AG08395 (cell line): ENCODE measurements around the gene TPM1.
"Not testable (repeated sequence)": the region's sequence is repeated elsewhere in the genome, so short reads cannot be mapped to it uniquely, and the experiment has no call there.

Experiments
- DNase-seq: peaks from one replicate; pipeline ENCODE4 v3.0.0; 2012; ENCODE audit warnings: mixed read lengths, low spot score

TPM1 gene

DNA sequence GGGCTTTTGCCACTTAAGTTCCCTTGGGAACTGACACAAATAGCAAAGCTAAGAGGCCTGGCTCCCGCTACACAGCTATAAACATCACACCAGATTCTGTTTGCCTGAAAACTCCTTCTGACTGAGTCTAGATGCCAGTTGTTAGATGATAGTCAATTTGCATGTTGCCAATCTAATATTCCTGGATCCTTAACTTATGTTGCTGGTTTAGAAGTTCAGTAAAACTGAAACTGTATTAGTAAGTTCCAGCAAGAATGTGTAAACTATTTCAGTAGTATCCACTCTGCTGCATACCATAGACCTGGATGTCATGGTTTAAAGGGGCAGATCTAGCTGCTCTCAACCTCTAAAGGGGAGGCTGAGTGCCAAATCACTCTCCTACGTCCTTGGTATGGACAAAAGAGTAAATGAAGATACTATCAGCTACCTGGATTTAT, 52.0 kb downstream of the TPM1 start:
- DNase-seq, result peak; percentile 68

GRCh38 chr15:63096178-63096577, 53.6 kb downstream of the TPM1 start:
- DNase-seq, result no peak

- DNase-seq, result not testable (repeated sequence)
These were observed 56.4 kb downstream of the TPM1 start for GRCh38 chr15:63098901-63099300.

DNA sequence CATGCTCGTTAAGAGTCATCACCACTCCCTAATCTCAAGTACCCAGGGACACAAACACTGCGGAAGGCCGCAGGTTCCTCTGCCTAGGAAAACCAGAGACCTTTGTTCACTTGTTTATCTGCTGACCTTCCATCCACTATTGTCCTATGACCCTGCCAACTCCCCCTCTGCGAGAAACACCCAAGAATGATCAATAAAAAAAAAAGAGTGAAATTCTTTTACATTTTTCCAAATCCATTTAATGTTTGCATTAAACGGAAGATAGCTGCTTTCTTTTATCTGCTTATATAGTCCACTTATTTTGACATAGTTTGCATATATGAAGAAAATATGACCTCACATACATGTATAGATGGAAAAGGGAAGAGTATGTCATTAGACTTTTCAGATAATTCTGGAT, 57.0 kb downstream of the TPM1 start:
- DNase-seq, result not testable (repeated sequence)

DNA sequence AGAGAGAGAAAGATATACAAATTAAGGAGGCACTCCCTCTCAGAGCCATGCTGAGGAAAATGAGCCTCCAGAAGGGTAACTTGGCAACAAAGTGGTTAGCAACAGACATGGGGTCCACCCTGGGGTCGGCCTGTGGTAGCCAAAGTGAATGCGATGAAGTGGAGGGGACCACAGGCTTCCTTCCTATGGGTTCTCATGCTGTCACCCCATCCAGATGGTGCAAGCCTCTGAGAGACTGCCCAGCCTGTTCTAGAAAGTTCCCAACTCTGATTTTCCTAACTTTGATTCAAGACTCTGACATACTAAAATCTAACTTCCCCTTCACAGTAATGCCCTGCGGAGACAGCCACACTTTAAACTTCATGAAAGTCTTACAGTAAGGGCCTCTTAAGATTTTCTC, 60.9 kb downstream of the TPM1 start:
- no peak for DNase-seq

GRCh38 chr15:63104727-63105126, 62.2 kb downstream of the TPM1 start:
- DNase-seq, result peak; percentile 26

GRCh38 chr15:63105354-63105753, 62.8 kb downstream of the TPM1 start:
- not testable (repeated sequence) for DNase-seq

DNA sequence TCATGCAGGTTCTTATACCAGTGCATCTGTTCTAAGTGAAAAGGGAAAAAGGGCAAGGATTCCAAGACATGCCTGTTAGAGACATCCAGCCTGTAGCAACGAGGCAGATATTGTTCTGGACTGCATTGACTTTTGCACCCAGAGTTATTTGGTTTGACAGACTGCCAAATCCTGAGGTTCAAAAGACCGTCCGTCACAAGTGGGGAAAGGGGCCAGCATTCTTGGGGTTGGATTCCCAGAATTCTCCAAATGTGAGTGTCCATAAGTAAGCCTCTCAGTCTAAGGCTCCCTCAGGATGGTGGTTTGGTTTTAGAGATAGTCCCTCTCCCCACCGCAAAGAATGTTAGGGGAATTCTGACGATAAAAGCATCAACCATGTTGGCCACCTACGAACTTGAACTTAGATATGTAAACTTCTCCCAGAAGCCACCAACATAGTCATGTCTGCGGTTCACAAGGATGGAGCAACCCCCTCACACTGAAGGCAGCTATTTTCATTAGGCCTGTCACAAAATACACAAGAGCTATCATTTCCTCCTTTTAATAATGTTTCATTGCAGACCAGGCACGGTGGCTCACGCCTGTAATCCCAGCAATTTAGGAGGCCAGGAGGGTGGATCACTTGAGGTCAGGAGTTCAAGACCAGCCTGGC, 65.5 kb downstream of the TPM1 start:
- DNase-seq, result peak; percentile 93

DNA sequence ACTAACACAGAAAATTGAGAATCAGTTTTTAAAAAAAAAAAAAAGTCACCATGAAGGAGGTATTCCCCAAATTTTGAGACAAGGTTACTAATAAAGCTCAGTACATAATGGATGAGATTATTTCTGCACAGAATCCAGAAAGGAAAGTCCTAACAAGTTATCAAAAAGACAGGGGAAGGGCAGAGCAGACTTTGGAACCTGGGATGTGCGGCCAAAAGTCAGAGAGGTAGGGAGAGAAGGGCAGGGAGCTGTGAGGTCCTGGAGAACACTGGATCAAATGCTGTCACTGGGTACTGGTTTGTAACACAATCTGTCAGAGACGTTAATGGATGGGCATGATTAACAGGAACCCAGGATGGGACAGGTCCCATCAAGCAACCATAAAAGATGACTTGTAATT, 67.0 kb downstream of the TPM1 start:
- no peak for DNase-seq

DNA sequence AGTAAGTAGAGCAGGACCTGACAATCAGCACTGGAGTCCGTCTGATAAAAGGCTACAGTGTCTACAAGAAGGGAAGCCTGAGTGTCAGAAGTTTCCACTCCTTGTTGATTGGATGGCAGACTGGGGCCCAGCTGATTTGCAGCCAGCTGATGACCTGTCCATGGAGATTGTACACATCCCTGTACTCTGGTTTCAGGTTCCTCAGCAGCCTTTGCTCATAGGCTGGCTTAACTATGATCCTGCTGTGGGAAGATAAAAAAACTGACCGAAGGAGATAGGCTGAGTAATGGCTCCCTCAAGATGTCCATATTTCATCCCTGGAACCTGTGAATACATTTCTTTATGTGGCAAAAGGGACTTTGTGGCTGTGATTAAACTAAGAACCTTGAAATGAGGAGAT, 67.4 kb downstream of the TPM1 start:
- DNase-seq, result no peak

- DNase-seq, result no peak
These were observed 68.0 kb downstream of the TPM1 start for GRCh38 chr15:63110428-63111026.

DNA sequence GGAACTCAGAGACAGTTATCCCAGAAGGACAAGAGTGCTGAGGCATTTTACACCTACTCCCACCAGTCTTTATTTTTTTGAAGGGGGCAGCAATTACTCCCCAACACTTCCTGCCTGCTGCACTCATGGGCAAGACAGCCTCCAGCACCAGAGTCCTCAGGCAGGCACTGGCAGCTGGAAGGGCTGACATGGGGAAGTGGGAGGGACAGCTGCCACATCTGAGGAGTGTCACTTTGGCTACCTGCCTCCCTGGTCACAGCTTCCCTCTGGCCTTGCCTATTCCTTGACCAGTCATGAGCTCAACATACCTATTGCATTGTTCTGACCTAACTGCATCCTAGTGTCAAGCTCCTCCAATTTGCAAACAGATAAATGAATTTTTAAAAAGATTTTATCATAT, 68.9 kb downstream of the TPM1 start:
- DNase-seq, result no peak

DNA sequence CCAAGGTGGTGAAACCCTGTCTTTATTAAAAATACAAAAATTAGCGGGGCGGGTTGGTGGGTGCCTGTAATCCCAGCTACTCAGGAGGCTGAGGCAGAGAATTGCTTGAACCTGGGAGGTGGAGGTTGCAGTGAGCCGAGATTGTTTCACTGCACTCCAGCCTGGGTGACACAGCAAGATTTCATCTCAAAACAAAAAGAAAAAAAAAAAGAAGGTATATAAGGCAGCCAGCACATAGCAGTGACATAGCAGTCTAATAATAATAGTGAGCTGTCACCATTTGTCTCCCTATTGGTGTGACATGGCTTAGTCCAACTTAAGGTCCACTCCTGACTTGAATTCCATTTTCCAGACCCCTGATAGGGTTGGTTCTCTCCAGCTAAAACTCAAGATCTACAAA, 70.3 kb downstream of the TPM1 start:
- DNase-seq, result no peak

- DNase-seq, result no peak
These were observed 71.9 kb downstream of the TPM1 start for GRCh38 chr15:63114465-63114864.
